H1 (cell line): ENCODE results near the gene TM7SF3. TPM values are rescaled to one million over a fixed set of nuclear protein-coding genes. Genes with fewer than 3 reads are reported as not detected.

Experiments used
- CTCF ChIA-PET: fragments of 300-600 bp; sonication (Branson Sonifier 250); formaldehyde crosslinking; loops from one replicate; lab custom pipeline; 2021; ENCODE audit not compliant: partially characterized antibody; lab: Charles Lee
- POLR2A ChIA-PET: fragments of 300-600 bp; sonication (Branson Sonifier 250); formaldehyde crosslinking; loops from one replicate; lab custom pipeline; 2021; ENCODE audit warnings: inconsistent platforms; ENCODE audit not compliant: partially characterized antibody; lab: Charles Lee
- DNase-seq, 2 experiments: peaks; one replicate each; pipeline versions ENCODE4 v3.0.0 to v3.0.0-alpha.2; 2010 to 2022; ENCODE audit warnings: low spot score in 2 of 2, low read depth in 1 of 2, mixed read lengths in 1 of 2
- FAIRE-seq: peaks from 2 replicates; lab custom pipeline; 2011; peaks lifted over from hg19 to GRCh38; lab: Jason Lieb, UNC
- H2AFZ ChIP-seq: 2 replicates; pipeline ENCODE4 v1.8.1; 2012; ENCODE audit warnings: low read length, inconsistent platforms
- H2AK5ac ChIP-seq: 2 replicates; pipeline ENCODE4 v1.6.1; 2013; ENCODE audit warnings: low read depth, low read length
- H2BK120ac ChIP-seq: replicated peaks from 2 replicates; pipeline ENCODE3; 2013; ENCODE audit warnings: low read depth, low read length, inconsistent platforms
- H2BK12ac ChIP-seq: 2 replicates; pipeline ENCODE4 v1.6.1; 2013; ENCODE audit warnings: low read depth, low read length
- H2BK15ac ChIP-seq: 2 replicates; pipeline ENCODE4 v1.6.1; 2013; ENCODE audit warnings: low read length
- H2BK20ac ChIP-seq: 2 replicates; pipeline ENCODE4 v1.6.1; 2013; ENCODE audit warnings: low read length
- H2BK5ac ChIP-seq: 2 replicates; pipeline ENCODE4 v1.6.1; 2013; ENCODE audit warnings: low read depth, low read length
- H3K14ac ChIP-seq: 2 replicates; pipeline ENCODE4 v1.6.1; 2013; ENCODE audit warnings: inconsistent platforms; ENCODE audit not compliant: insufficient read length
- H3K18ac ChIP-seq: 2 replicates; pipeline ENCODE4 v1.6.1; 2013; ENCODE audit warnings: low read length; ENCODE audit errors: extremely low read depth
- H3K23ac ChIP-seq: 2 replicates; pipeline ENCODE4 v1.6.1; 2013; ENCODE audit warnings: inconsistent platforms; ENCODE audit not compliant: insufficient read length
- H3K23me2 ChIP-seq: 2 replicates; pipeline ENCODE4 v1.6.1; 2013; ENCODE audit warnings: low read depth, low read length
- H3K27ac ChIP-seq: 2 replicates; pipeline ENCODE4 v1.6.1; 2011; ENCODE audit warnings: low read depth, low read length, inconsistent platforms
- H3K27me3 ChIP-seq, 4 experiments: replicated peaks in 1 of 4; 1 replicate in 1 of 4; 2 replicates in 3 of 4; pipeline versions ENCODE4 v1.6.1 to v1.8.1; 2011 to 2013; ENCODE audit warnings: low read length in 3 of 4, mild to moderate bottlenecking in 3 of 4, inconsistent platforms in 2 of 4, mixed read lengths in 2 of 4, moderate library complexity in 1 of 4; ENCODE audit not compliant: control insufficient read depth in 3 of 4, insufficient read depth in 3 of 4; ENCODE audit errors: extremely low read depth in 1 of 4
- H3K36me3 ChIP-seq, 4 experiments: 2 replicates each; pipeline versions ENCODE4 v1.6.1 to v1.8.1; 2011 to 2013; ENCODE audit warnings: mild to moderate bottlenecking in 4 of 4, low read length in 3 of 4, moderate library complexity in 2 of 4, control low read depth in 1 of 4, inconsistent platforms in 1 of 4; ENCODE audit not compliant: insufficient read depth in 4 of 4, control insufficient read depth in 2 of 4
- H3K4ac ChIP-seq: replicated peaks from 2 replicates; pipeline ENCODE3; 2013; ENCODE audit warnings: low read length, low read depth, mixed read lengths, inconsistent platforms; ENCODE audit not compliant: insufficient read length
- H3K4me1 ChIP-seq, 4 experiments: replicated peaks in 1 of 4; 1 replicate in 1 of 4; 2 replicates in 3 of 4; pipeline versions ENCODE4 v1.6.1 to v1.8.1; 2011 to 2013; ENCODE audit warnings: low read length in 3 of 4, inconsistent platforms in 2 of 4, mixed read lengths in 1 of 4; ENCODE audit not compliant: insufficient read depth in 4 of 4, control insufficient read depth in 3 of 4
- H3K4me2 ChIP-seq, 2 experiments: 2 replicates each; pipeline versions ENCODE4 v1.6.1 to v1.8.1; 2011 to 2013; ENCODE audit warnings: low read depth in 2 of 2, low read length in 2 of 2, control low read depth in 1 of 2, inconsistent platforms in 1 of 2, mild to moderate bottlenecking in 1 of 2; ENCODE audit not compliant: insufficient read depth in 1 of 2
- H3K4me3 ChIP-seq, 4 experiments: fragments of 200-600, 300-600 bp in 1 of 4; sonication (generic), shearing (Covaris generic), sonication (Bioruptor Twin) in 1 of 4; 2 replicates each; pipeline versions ENCODE4 v1.5.1 to v1.8.1; 2011 to 2016; ENCODE audit warnings: low read length in 4 of 4, low read depth in 3 of 4, control low read depth in 2 of 4, inconsistent platforms in 2 of 4, mild to moderate bottlenecking in 2 of 4, mixed read lengths in 1 of 4, moderate library complexity in 1 of 4; ENCODE audit not compliant: insufficient read depth in 2 of 4; ENCODE audit errors: extremely low read depth in 1 of 4
- H3K56ac ChIP-seq: replicated peaks from 2 replicates; pipeline ENCODE3; 2013; ENCODE audit warnings: low read depth, mild to moderate bottlenecking, mixed read lengths, low read length, inconsistent platforms; ENCODE audit not compliant: insufficient read length
- H3K79me1 ChIP-seq: 2 replicates; pipeline ENCODE4 v1.6.1; 2013; ENCODE audit warnings: low read depth, low read length, control low read depth
- H3K79me2 ChIP-seq, 2 experiments: 2 replicates each; pipeline versions ENCODE4 v1.6.1 to v1.8.1; 2012 to 2013; ENCODE audit warnings: low read length in 2 of 2, mild to moderate bottlenecking in 2 of 2, inconsistent platforms in 1 of 2; ENCODE audit not compliant: insufficient read depth in 2 of 2, control insufficient read depth in 1 of 2
- H3K9ac ChIP-seq, 4 experiments: replicated peaks in 1 of 4; 1 replicate in 1 of 4; 2 replicates in 3 of 4; pipeline versions ENCODE4 v1.6.1 to v1.8.1; 2011 to 2013; ENCODE audit warnings: low read depth in 3 of 4, low read length in 3 of 4, control low read depth in 2 of 4, mild to moderate bottlenecking in 2 of 4, moderate library complexity in 2 of 4, inconsistent platforms in 1 of 4; ENCODE audit errors: extremely low read depth in 1 of 4
- H3K9me3 ChIP-seq, 2 experiments: 2 replicates each; pipeline versions ENCODE4 v1.6.1 to v1.8.1; 2012 to 2013; ENCODE audit warnings: mild to moderate bottlenecking in 2 of 2, moderate library complexity in 2 of 2, control low read depth in 1 of 2, inconsistent platforms in 1 of 2, low read depth in 1 of 2, low read length in 1 of 2, mixed read lengths in 1 of 2; ENCODE audit not compliant: insufficient read depth in 2 of 2
- H4K20me1 ChIP-seq, 2 experiments: replicated peaks in 1 of 2; 2 replicates each; pipeline versions ENCODE3 to v1.8.1; 2011 to 2013; ENCODE audit warnings: inconsistent platforms in 2 of 2, low read length in 2 of 2, mild to moderate bottlenecking in 1 of 2; ENCODE audit not compliant: insufficient read depth in 2 of 2, control insufficient read depth in 1 of 2
- H4K5ac ChIP-seq: 2 replicates; pipeline ENCODE4 v1.6.1; 2013; ENCODE audit warnings: low read length, low read depth, mixed read lengths, inconsistent platforms; ENCODE audit not compliant: insufficient read length
- H4K8ac ChIP-seq: 2 replicates; pipeline ENCODE4 v1.8.0; 2013; ENCODE audit warnings: mild to moderate bottlenecking, moderate library complexity, low read length, inconsistent platforms; ENCODE audit not compliant: insufficient read depth; ENCODE audit errors: extremely low read depth
- H4K91ac ChIP-seq: replicated peaks from 2 replicates; pipeline ENCODE3; 2013; ENCODE audit warnings: low read length, mixed read lengths, inconsistent platforms; ENCODE audit not compliant: insufficient read length
- BACH1 ChIP-seq: IDR thresholded peaks from 2 replicates; pipeline ENCODE4 v1.6.1; 2012; ENCODE audit warnings: low read length, improper control_type of control experiment
- CBX8 ChIP-seq: fragments of 300-800, 300-1000 bp; sonication (generic); IDR thresholded peaks from 2 replicates; pipeline ENCODE4 v1.7.1; 2016; ENCODE audit warnings: low read depth, low read length, borderline replicate concordance
- CEBPB ChIP-seq: IDR thresholded peaks from 2 replicates; pipeline ENCODE4 v1.6.1; 2012; ENCODE audit warnings: low read depth, low read length
- EGR1 ChIP-seq: IDR thresholded peaks from 2 replicates; pipeline ENCODE4 v1.6.1; 2011; ENCODE audit warnings: low read depth, low read length, borderline replicate concordance
- JUN ChIP-seq: IDR thresholded peaks from 2 replicates; pipeline ENCODE4 v1.6.1; 2011; ENCODE audit warnings: low read depth, mild to moderate bottlenecking, improper control_type of control experiment, low read length
- KDM5A ChIP-seq: fragments of 200-600 bp; IDR thresholded peaks from 2 replicates; pipeline ENCODE4 v1.7.1; 2012; ENCODE audit warnings: mild to moderate bottlenecking, low read length, inconsistent platforms, mixed read lengths
- SIRT6 ChIP-seq: IDR thresholded peaks from one replicate; pipeline ENCODE4 v1.7.1; 2012; ENCODE audit warnings: low read length, inconsistent platforms
- TAF1 ChIP-seq: IDR thresholded peaks from 2 replicates; pipeline ENCODE4 v1.6.1; 2011; ENCODE audit warnings: mild to moderate bottlenecking, low read depth, low read length
- TAF7 ChIP-seq: optimal IDR thresholded peaks from 2 replicates; pipeline ENCODE3; 2011; ENCODE audit warnings: low read depth, mild to moderate bottlenecking, inconsistent platforms, low read length, moderate library complexity, borderline replicate concordance
- YY1 ChIP-seq: IDR thresholded peaks from 2 replicates; pipeline ENCODE4 v1.6.1; 2011; ENCODE audit warnings: low read depth, mild to moderate bottlenecking, low read length
- WGBS, 2 experiments: shearing (Covaris generic) in 1 of 2; methylation state at CpG; one replicate each; pipeline versions ENCODE4 v1.1.6 to v1.1.7; 2013 to 2015; ENCODE audit warnings: low lambda C conversion rate in 2 of 2, mixed read lengths in 2 of 2, inconsistent platforms in 1 of 2, low coverage in 1 of 2, missing lambda C conversion rate in 1 of 2; ENCODE audit not compliant: insufficient replicate concordance in 2 of 2, insufficient coverage in 1 of 2, insufficient read length in 1 of 2; ENCODE audit errors: extremely low coverage in 1 of 2, missing lambda C conversion rate in 1 of 2; 5-methylcytosine and 5-hydroxymethylcytosine counted together
- polyA plus RNA-seq, 7 experiments: library from polyadenylated mRNA; depleted of rRNA in 3 of 7; stranded (reverse) in 5 of 7; unstranded in 2 of 7; fragments of >200 nt in 5 of 7; fragments of 200-250 nt in 2 of 7; gene quantifications; 1 replicate in 5 of 7; 2 replicates in 1 of 7; 4 replicates in 1 of 7; pipeline versions ENCODE4 v1.2.1 to v1.2.3, GENCODE V29; 2011 to 2013; ENCODE audit warnings: missing spikeins in 2 of 7, mixed read lengths in 2 of 7
- total RNA-seq: library from RNA; stranded (reverse); fragmentation: NEBNext Ultra II Directional; extraction: Animal tissue kit (Norgen Biotek cat#: 25700); gene quantifications from 2 replicates; pipeline ENCODE4 v1.2.1, GENCODE V29; 2021
- TF ChIP-seq, protein P1 (sequence below): IDR thresholded peaks from 2 replicates; pipeline ENCODE4 v1.6.1; 2012; ENCODE audit warnings: inconsistent platforms

TM7SF3 gene
- total and polyA plus RNA-seq, 2 of the 8 experiments (the other 6 are each of a cell fraction or from before 2014, with no cell fraction given) = 57.9 to 77.2 TPM

DNA sequence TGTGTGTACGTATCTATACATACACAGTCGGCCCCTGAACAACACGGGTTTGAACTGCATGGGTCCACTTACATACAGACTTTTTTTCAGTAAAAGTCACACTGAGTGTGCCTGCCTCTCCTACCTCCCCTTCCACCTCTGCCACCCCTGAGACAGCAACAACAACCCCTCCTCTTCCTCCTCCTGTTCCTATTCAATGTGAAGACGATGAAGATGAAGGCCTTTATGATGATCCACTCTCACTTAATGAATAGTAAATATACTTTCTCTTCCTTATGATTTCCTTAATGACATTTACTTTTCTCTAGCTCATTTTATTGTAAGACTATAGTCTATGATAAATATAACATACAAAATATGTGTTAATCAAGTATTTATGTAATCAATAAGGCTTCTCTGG lies 25.5 kb downstream of the TM7SF3 start:
- CTCF ChIA-PET = interaction anchor here (0.8 kb wide), 1 partner anchor 9 kb away, joined by 3 read pairs; no protein-coding TSS in a partner anchor

More for the DNA sequence above, 25.5 kb downstream of the TM7SF3 start:
- Histone ChIP-seq H3K9me3 (no peaks in the 10 kb centered on the region), H3K23me2 (no peaks in the 10 kb centered on the region; the same call in 1 of the 2 replicates), H2BK120ac (no peak overlapping the region), H3K79me2 (no peaks in the 10 kb centered on the region), H3K9ac (no peak overlapping the region), H3K27me3 (no peaks in the 10 kb centered on the region), H3K14ac (no peak overlapping the region), H3K36me3 (peaks cover 0 to 18% (median 6%) of the 10 kb centered on the region in 4 experiments; a peak in 5 of 8 replicates), H2AK5ac (no peak overlapping the region), H4K5ac (no peak overlapping the region), H2AFZ (no peak overlapping the region), H3K4me3 (no peak overlapping the region), H3K56ac (no peak overlapping the region), H2BK12ac (no peak overlapping the region), H3K4me2 (no peak overlapping the region), H2BK5ac (no peak overlapping the region), H4K20me1 (peaks cover 0 to 7% of the 10 kb centered on the region in 2 experiments), H3K79me1 (no peaks in the 10 kb centered on the region), H3K23ac (no peak overlapping the region)
- 97% methylated on average over 4 of the region's 4 CpGs; no CpG with 5 or more reads in 1 of the 2 experiments for WGBS, 2 experiments
- no peak for FAIRE-seq
- DNase-seq = no peak
- POLR2A ChIA-PET = interaction anchor here (1.0 kb wide), 1 partner anchor 20 kb away, joined by 4 read pairs; no protein-coding TSS in a partner anchor
- TF ChIP-seq TAF1 (no peak), CBX8 (no peak), YY1 (no peak), JUN (no peak), SIRT6 (no peak), KDM5A (no peak), CEBPB (no peak), TAF7 (no peak), BACH1 (no peak), EGR1 (no peak)
- TF ChIP-seq, protein P1, sequence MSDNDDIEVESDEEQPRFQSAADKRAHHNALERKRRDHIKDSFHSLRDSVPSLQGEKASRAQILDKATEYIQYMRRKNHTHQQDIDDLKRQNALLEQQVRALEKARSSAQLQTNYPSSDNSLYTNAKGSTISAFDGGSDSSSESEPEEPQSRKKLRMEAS = no peak
- TF ChIP-seq, all 59 proteins: peak for 0
- Histone ChIP-seq H3K18ac (no peak overlapping the region), H3K4me1 (no peaks in the 10 kb centered on the region), H2BK15ac (no peak overlapping the region), H4K91ac (no peak overlapping the region), H4K8ac (no peak overlapping the region), H3K4ac (no peak overlapping the region), H3K27ac (no peak overlapping the region), H2BK20ac (no peak overlapping the region)
